GM18868 (cell line): ENCODE results near the gene GMDS.

Source experiments
- ATAC-seq: cut with Tn5 transposase; IDR thresholded peaks from one replicate; pipeline ENCODE4 v1.9.1; 2021; ENCODE audit warnings: mild to moderate bottlenecking, moderate library complexity; ENCODE audit not compliant: unreplicated experiment

Gene GMDS

GRCh38 chr6:1643111-1643510, 602.3 kb downstream of the GMDS start:
- ATAC-seq = no peak

- no peak for ATAC-seq
These were observed 604.0 kb downstream of the GMDS start for GRCh38 chr6:1641343-1641885.

DNA sequence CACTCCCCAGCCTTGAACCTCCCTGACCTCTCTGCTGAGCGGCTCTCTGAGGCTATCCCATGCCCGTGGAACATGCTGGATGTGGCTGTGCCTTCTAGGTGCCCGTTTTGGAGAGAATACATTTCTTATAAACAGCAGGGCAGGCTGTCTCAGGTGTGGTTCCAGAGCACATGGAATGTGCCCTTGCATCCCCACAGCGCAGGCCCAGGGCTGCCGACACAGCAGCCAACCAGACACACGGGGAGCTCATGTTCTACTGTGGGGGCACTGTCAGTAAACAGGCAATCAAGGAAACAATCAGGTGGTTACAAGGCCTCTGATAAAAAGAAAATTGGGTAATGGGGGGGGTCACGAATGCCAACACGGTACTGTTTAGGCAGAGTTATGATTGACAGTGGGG, 604.9 kb downstream of the GMDS start:
- no peak for ATAC-seq

DNA sequence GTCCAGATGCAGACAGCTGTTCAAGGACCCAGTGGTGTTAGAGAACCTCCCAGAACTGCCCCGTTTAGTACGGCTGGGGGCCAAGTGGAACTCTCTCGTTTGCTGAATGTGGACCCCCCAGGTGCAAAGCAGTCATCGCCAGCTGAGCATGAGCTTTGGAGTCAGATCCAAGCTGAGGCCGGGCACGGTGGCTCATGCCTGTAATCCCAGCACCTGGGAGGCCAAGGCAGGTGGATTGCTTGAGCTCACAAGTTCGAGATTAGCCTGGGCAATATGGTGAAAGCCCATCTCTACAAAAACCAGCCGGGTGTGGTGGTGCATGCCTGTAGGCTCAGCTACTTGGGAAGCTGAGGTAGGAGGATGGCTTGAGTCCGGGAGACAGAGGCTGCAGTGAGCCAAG, 606.0 kb downstream of the GMDS start:
- no peak for ATAC-seq

GRCh38 chr6:1636971-1637871, 608.2 kb downstream of the GMDS start:
- peak; percentile 70 for ATAC-seq

GRCh38 chr6:1636272-1636825, 609.1 kb downstream of the GMDS start:
- ATAC-seq = no peak

DNA sequence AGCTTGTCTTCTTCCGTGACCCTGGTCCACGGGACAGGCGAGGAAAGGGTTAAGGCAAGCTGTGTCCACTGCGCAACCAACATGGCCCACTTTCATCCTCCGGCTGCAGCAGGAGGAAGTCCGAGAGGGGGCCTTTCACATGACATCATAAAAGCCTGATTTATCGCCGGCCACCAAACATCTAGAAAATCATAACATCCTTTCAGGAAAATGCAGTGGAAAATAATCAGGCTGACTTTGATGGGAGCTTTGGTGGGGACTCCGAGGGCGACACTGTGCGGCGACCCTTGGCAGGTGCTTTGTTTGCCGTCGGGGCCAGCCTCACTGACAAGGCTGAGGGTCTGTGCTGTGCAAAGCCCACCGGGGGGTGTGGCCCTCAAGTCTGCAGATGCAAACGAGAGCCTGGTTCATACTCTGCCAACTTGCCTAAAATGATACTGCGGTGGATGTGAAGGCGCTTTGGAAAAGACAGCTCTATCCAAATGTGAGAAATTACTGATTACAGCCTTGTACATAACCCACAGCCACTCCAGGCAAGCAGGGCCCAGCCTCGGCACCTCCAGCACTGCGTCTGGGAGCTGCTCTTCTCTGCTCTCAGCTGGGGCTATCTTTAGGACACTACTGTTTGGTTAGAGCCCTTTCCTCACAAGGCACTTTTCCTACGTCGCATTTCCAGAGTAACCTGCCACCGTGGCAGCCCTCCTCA, 609.9 kb downstream of the GMDS start:
- no peak for ATAC-seq

DNA sequence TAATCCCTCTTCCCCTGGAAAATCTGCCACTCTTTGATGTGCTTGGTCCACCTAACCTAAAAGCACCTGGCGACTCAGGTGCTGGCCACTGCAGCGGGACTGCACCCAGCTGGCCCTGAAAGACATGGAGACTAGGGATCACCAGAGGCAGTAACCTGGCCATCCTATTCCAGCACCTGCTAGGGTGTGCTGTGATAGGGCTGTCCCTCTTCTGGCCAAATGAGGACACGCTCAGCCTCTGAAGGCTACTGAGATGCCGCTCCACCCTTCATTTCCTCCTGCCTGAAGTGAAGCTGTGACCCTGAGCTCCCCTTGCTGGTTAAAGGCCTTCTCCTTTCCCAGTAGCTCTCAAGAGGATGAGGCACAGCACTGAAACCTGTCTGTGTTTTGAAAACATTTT, 611.3 kb downstream of the GMDS start:
- ATAC-seq = no peak

GRCh38 chr6:1633366-1634021, 611.9 kb downstream of the GMDS start:
- ATAC-seq = no peak

- no peak for ATAC-seq
These were observed 614.2 kb downstream of the GMDS start for GRCh38 chr6:1631251-1631650.

- ATAC-seq = no peak
These were observed 614.6 kb downstream of the GMDS start for GRCh38 chr6:1630771-1631217.

DNA sequence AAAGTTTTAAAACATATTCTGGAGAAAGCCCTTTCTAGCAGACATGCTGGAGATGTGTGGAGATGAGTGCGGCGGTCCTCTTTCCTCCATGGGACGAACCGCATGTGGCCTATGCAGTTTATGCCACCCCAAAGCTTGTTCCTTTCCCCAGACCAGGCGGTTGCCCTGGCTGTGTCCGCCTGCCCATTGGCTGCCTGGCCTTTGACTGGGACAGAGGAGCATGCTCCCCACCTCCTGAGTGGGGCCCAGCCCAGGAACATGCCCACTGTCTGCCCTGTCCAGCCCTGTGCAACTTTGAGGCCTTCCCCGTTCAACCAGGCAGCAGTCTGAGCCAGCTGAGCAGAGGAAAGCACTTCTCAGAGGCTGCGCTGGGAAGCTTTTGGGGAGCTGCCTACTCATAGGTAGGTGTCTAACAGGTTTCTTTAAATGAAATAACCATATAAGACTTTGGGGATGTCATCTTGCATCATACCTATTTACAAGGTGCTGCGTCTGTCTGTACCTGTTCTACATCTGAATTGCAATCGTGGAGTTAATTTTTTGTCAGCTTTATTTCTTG, 615.1 kb downstream of the GMDS start:
- no peak for ATAC-seq

DNA sequence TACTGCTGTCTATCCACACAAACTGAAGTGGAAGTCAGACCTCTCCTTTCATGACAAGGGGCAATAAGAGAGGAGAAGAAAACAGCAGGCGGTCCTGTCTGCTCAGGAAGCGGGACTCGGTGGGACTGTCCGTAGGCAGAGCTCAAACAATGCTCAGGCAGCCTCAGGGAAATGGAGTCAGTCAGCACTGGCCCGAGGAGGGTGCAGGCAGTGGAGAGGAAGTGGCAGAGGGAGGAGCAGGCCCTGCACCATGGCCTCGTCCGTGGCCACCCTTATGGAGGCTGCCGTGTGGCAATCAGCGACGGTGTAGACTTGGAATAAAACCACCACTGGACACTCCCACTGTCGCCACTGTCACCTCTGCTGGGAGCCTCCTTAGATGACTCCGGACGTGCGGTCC, 616.1 kb downstream of the GMDS start:
- ATAC-seq = no peak

- no peak for ATAC-seq
These were observed 617.4 kb downstream of the GMDS start for GRCh38 chr6:1627827-1628560.

DNA sequence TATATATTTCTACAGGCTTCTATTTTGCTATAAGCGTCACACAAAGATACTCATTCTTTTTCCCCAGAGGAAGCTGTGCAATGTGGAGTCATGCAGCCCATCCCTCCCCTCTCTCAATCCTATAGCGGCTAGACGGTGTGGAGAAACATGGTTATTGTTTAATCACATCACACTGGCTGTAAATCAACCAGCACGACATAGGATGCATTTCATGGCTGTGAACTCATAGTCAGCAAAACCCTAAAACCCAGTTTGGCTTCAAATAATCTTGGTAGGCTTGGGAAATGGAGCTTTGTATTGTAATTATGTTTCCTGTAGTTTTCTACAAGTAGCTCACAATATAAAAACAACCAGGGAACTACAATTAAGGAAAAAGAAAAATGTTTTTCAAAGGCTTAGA, 618.9 kb downstream of the GMDS start:
- no peak for ATAC-seq

GRCh38 chr6:1625794-1626435, 619.5 kb downstream of the GMDS start:
- ATAC-seq = no peak

- ATAC-seq = peak; percentile 25
These were observed 620.3 kb downstream of the GMDS start for GRCh38 chr6:1624851-1625781.

DNA sequence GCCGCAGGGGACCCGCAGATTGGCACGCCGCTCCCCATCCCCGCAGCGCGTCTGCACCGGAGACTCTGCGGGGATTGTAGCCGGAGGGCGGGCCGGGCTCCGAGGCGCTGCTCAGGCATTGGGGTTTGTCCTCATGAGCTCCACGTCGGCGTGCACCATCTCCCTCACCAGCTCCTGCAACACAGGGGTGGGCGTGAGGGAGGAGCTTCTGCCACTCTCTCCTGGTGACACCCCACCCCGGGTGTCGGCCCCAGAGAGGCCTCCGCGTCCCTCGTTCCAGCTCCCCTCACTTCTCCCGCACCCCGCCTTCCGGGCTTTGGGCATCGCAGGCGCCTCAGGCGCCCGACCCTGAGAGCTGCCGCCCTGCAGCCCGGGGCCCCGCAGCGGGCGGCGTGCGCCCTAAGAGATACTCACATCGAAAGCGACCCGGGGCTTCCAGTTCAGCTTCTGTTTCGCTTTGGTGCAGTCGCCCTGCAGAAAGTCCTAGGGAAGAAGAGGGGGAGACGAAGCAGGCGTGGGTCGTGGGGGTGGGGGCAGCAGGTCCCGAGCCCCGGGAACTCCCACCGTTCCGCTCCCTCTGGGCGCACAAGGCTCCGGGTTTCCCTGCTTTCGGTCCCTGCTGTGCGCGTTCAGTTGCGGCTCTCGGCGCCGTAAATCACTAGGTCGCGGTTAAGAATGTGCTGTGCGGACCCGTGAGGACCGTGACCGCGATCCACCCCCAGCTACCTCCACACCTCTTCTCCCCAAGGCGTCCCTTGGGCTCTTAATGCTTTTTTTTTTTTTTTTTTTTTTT, 621.2 kb downstream of the GMDS start:
- peak; percentile 65 for ATAC-seq
